IMR-90 (cell line): ENCODE results near the gene DMXL2.

Experiments
- BHLHE40 ChIP-seq: fragments of 150-350 bp; IDR thresholded peaks from 2 replicates; pipeline ENCODE4 v1.6.1; 2016; ENCODE audit warnings: mild to moderate bottlenecking, low read depth, low read length
- CEBPB ChIP-seq: IDR thresholded peaks from 2 replicates; pipeline ENCODE4 v1.6.1; 2012; ENCODE audit warnings: low read depth, low read length, improper control_type of control experiment
- CTCF ChIP-seq: conservative IDR thresholded peaks from 2 replicates; pipeline ENCODE4 v1.5.1; 2012; ENCODE audit warnings: mild to moderate bottlenecking, low read depth, low read length, improper control_type of control experiment
- MXI1 ChIP-seq: IDR thresholded peaks from 2 replicates; pipeline ENCODE4 v1.6.1; 2012; ENCODE audit warnings: low read depth, mild to moderate bottlenecking, low read length, moderate library complexity, borderline replicate concordance
- POLR2A ChIP-seq: IDR thresholded peaks from 2 replicates; pipeline ENCODE4 v1.6.1; 2012; ENCODE audit warnings: mild to moderate bottlenecking, low read depth, low read length
- RAD21 ChIP-seq: IDR thresholded peaks from 2 replicates; pipeline ENCODE4 v1.6.1; 2012; ENCODE audit warnings: low read length, improper control_type of control experiment
- RFX5 ChIP-seq: IDR thresholded peaks from 2 replicates; pipeline ENCODE4 v1.8.0; 2012; ENCODE audit warnings: low read depth, mild to moderate bottlenecking, low read length, moderate library complexity
- SMC3 ChIP-seq: fragments of 150-350 bp; IDR thresholded peaks from 2 replicates; pipeline ENCODE4 v1.6.1; 2016; ENCODE audit warnings: low read depth, mild to moderate bottlenecking, antibody characterized with exemption, low read length, moderate library complexity
- USF2 ChIP-seq: fragments of 150-350 bp; IDR thresholded peaks from 2 replicates; pipeline ENCODE4 v1.6.1; 2017; ENCODE audit warnings: mild to moderate bottlenecking, antibody characterized with exemption, low read length, low read depth

GRCh38 chr15:51405693-51406523 is 216.7 kb downstream of the DMXL2 start:
- no peak for TF ChIP-seq SMC3
- no peak for TF ChIP-seq RFX5
- TF ChIP-seq CTCF: no peak
- no peak for TF ChIP-seq BHLHE40
- TF ChIP-seq POLR2A: no peak
- no peak for TF ChIP-seq CEBPB
- no peak for TF ChIP-seq USF2
- TF ChIP-seq RAD21: no peak
- no peak for TF ChIP-seq MXI1
